Adrenal gland (tissue), 12 donors: ENCODE measurements around the gene CDCA8. TPM values are rescaled to one million over a fixed set of nuclear protein-coding genes. Genes with fewer than 3 reads are reported as not detected.

ENCODE experiments used
- DNase-seq, 7 donors: peaks; one replicate each; pipeline ENCODE4 v3.0.0-alpha.2; 2019 to 2020
- H3K27ac ChIP-seq, 5 donors: fragments of 200-600 bp; sonication (generic) in 4 of 5; 1 replicate in 3 of 5; 2 replicates in 2 of 5; pipeline versions ENCODE4 v1.5.1 to v1.8.0; 2016 to 2020; ENCODE audit warnings: mild to moderate bottlenecking in 1 of 5
- H3K27me3 ChIP-seq: fragments of 200-600 bp; 2 replicates; pipeline ENCODE4 v1.8.0; 2021
- H3K36me3 ChIP-seq, 2 donors: fragments of 200-600 bp; replicated peaks in 1 of 2; 1 replicate in 1 of 2; 2 replicates in 1 of 2; pipeline versions ENCODE4 v1.5.1 to v1.8.0; 2018 to 2022
- H3K4me1 ChIP-seq, 2 donors: fragments of 200-600 bp; replicated peaks in 1 of 2; 1 replicate in 1 of 2; 2 replicates in 1 of 2; pipeline versions ENCODE4 v1.5.1 to v1.8.0; 2018 to 2021
- H3K4me3 ChIP-seq, 4 donors: fragments of 200-600 bp; sonication (generic) in 3 of 4; one replicate each; pipeline ENCODE4 v1.5.1; 2016 to 2018
- H3K9me3 ChIP-seq, 3 donors: fragments of 200-600 bp; sonication (generic) in 1 of 3; replicated peaks in 1 of 3; 1 replicate in 2 of 3; 2 replicates in 1 of 3; pipeline versions ENCODE4 v1.5.1 to v1.8.0; 2016 to 2021
- CTCF ChIP-seq, 6 experiments: fragments of 450-650 bp in 4 of 6; fragments of 200-600 bp in 2 of 6; sonication (generic) in 1 of 6; IDR thresholded peaks; 1 replicate in 5 of 6; 2 replicates in 1 of 6; pipeline versions ENCODE4 v1.5.1 to v1.8.0; 2016 to 2021; ENCODE audit warnings: antibody characterized with exemption in 6 of 6, mild to moderate bottlenecking in 2 of 6, moderate library complexity in 1 of 6
- POLR2A ChIP-seq, 2 donors: fragments of 450-650 bp; IDR thresholded peaks; one replicate each; pipeline ENCODE4 v1.6.1; 2017; ENCODE audit warnings: antibody characterized with exemption in 2 of 2, mild to moderate bottlenecking in 2 of 2, moderate library complexity in 1 of 2
- WGBS, 4 donors: extraction: QIAGEN DNeasy Blood & Tissue Kit in 2 of 4; methylation state at CpG; one replicate each; pipeline versions ENCODE4 v1.1.5 to v1.1.7; 2013 to 2017; 5-methylcytosine and 5-hydroxymethylcytosine counted together
- intact Hi-C, 2 donors: fragments of 100-400 bp; cut with DNase I; formaldehyde crosslinking; loops; one replicate each; pipeline versions ENCODE4 v1.14.1 to v1.15.0; 2022 to 2023
- polyA plus RNA-seq, 3 donors: library from polyadenylated mRNA; stranded (reverse); fragments of 200-250 nt in 2 of 3; fragments of 350-450 nt in 1 of 3; fragmentation: Illumina TruSeq in 1 of 3; extraction: RNeasy Lipid Tissue Mini Kit (QIAGEN cat#74804) in 1 of 3; gene quantifications; one replicate each; pipeline ENCODE4 v1.2.3, GENCODE V29; 2013 to 2014
- total RNA-seq, 9 donors: library from RNA; depleted of rRNA in 4 of 9; stranded (reverse); fragments of >200 nt in 4 of 9; fragments of 120-200 nt in 1 of 9; fragmentation: NEBNext Ultra II Directional in 1 of 9; extraction: Animal tissue kit (Norgen Biotek cat#: 25700) in 1 of 9; gene quantifications; one replicate each; pipeline versions ENCODE4 v1.1.0 to v1.2.4, GENCODE V29; 2013 to 2023
- donor health status: healthy with polysubstance abuse.
- donor health status: Bipolar disorder and iron deficiency.
- donor health status: DM: yes; HTN: yes; CAD: no.
- donor health status: DM: no; HTN: no; CAD: no.
- donor health status: DM: no; HTN: no; CAD: no.
- donor health status: DM: yes; HTN: yes; CAD: no.

CDCA8 gene
- total and polyA plus RNA-seq, 12 donors = 0.49 to 3.2 (median 1.2) TPM

DNA sequence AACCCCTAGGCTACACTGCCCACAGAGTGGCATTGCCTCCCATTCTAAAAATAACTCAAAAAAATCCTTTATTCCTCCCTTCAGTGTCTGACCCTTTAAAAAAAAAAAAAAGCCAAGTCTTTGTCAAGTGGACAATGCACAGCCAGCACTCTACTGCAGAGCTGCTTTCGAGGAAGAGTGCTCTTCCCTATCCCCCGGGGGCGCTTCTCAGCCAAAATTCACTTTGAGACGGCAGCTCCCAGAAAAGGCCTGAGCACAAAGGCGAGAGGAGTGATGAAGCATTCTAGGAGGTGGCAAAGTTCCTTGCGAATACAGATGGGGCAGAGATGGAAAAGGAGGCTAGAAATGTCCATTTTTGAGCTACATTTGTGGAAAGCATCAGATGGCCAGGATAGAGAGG is 49.3 kb downstream of the CDCA8 start:
- no peak for DNase-seq

DNA sequence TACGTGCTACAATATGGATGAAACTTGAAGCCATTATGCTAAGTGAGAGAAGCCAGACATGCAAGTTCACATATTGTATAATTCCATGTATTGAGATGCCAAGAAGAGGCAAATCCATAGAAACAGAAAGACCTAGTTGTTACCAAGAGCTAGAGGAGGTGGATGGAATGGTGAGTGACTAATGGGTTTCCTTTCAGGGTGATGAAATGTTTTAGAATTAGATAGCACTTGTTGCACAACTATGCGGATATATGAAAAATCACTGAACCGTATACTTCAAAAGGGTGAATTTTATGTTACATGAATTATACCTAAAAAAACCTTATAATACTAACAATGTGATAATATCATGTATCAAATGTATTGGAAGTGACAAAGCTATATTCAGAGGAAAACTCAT is 54.5 kb downstream of the CDCA8 start:
- Histone ChIP-seq H3K27me3 (peaks cover 21% of the 10 kb centered on the region), H3K36me3 (no peaks in the 10 kb centered on the region), H3K4me3 (no peak overlapping the region), H3K27ac (no peak overlapping the region), H3K9me3 (no peaks in the 10 kb centered on the region), H3K4me1 (no peaks in the 10 kb centered on the region)
- intact Hi-C loops = no loop called here
- TF ChIP-seq CTCF (IDR thresholded peaks at IDR 0.05) (no peak), POLR2A (IDR thresholded peaks at IDR 0.05) (no peak)
- 85 to 92% (median 88%) methylated on average over 3 of the region's 3 CpGs for WGBS, 4 donors
- DNase-seq = no peak

More for the DNA sequence above, 49.3 kb downstream of the CDCA8 start:
- Histone ChIP-seq H3K27ac (no peak overlapping the region), H3K36me3 (no peaks in the 10 kb centered on the region), H3K27me3 (no peaks in the 10 kb centered on the region), H3K9me3 (no peaks in the 10 kb centered on the region), H3K4me3 (no peak overlapping the region), H3K4me1 (no peaks in the 10 kb centered on the region)
- TF ChIP-seq POLR2A (IDR thresholded peaks at IDR 0.05) = no peak
- no peak for TF ChIP-seq CTCF (IDR thresholded peaks at IDR 0.05)
- intact Hi-C loops = no loop called here
- 39 to 48% (median 44%) methylated on average over 6 of the region's 6 CpGs for WGBS, 4 donors

DNA sequence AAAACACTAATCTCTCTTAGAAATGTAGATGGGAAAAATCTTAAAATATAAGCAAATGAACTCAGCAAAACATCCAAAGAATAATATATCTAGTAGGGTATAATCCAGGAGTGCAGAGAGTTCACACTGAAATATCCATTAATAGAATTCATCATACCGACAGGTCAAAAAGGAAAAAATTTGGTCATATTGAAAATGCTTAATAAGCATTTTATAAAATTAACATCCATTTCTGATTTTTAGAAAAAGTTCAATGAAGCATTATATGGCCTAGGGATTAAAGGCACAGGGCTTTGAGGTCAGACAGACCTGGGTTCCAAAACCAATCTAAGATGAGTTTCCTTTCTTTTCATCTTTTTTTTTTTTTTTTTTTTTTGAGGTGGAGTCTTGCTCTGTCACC is 56.2 kb downstream of the CDCA8 start:
- H3K4me1 ChIP-seq = no peaks in the 10 kb centered on the region
- H3K27ac ChIP-seq = no peak overlapping the region
- WGBS, 4 donors = 81 to 91% (median 88%) methylated on average over 1 of the region's 1 CpG
- H3K9me3 ChIP-seq = no peaks in the 10 kb centered on the region
- H3K36me3 ChIP-seq = no peaks in the 10 kb centered on the region
- H3K4me3 ChIP-seq = no peak overlapping the region
- intact Hi-C loops = no loop called here
- H3K27me3 ChIP-seq = peaks cover 29% of the 10 kb centered on the region
- DNase-seq = no peak
- TF ChIP-seq CTCF (IDR thresholded peaks at IDR 0.05) (no peak), POLR2A (IDR thresholded peaks at IDR 0.05) (no peak)

DNA sequence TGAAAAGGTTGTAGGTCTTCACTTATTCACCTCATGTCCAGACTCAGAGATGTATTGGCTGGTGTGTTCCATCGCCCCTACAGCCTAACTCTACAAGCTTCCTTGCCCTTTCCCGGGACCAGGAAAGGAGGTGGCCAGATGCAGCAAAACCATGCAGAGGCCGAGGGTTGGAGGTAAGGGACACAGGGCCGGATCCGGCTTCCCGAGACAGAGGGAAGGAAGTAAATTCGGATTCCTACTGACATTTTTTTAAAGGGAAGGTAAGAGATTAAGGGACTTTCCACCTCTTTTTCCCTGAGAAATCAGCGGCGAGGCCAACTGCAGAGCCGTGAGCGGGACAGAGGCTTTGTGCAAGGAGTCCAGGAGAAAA is 59.9 kb downstream of the CDCA8 start:
- Histone ChIP-seq H3K27ac (no peak overlapping the region), H3K9me3 (no peaks in the 10 kb centered on the region), H3K27me3 (peaks cover 37% of the 10 kb centered on the region), H3K36me3 (no peaks in the 10 kb centered on the region), H3K4me1 (no peaks in the 10 kb centered on the region), H3K4me3 (peak overlapping the region in 1 of 4 donors; percentile 50)
- no peak for TF ChIP-seq CTCF (IDR thresholded peaks at IDR 0.05)
- TF ChIP-seq POLR2A (IDR thresholded peaks at IDR 0.05) = no peak
- no peak for DNase-seq
- WGBS, 4 donors = 23 to 35% (median 31%) methylated on average over 11 of the region's 11 CpGs
- intact Hi-C loops = no loop called here
